ENCODE results near the gene GNG4.
A peak's percentile ranks its signal among the peaks of the same experiment; 100 is the strongest.

GNG4 gene

DNA sequence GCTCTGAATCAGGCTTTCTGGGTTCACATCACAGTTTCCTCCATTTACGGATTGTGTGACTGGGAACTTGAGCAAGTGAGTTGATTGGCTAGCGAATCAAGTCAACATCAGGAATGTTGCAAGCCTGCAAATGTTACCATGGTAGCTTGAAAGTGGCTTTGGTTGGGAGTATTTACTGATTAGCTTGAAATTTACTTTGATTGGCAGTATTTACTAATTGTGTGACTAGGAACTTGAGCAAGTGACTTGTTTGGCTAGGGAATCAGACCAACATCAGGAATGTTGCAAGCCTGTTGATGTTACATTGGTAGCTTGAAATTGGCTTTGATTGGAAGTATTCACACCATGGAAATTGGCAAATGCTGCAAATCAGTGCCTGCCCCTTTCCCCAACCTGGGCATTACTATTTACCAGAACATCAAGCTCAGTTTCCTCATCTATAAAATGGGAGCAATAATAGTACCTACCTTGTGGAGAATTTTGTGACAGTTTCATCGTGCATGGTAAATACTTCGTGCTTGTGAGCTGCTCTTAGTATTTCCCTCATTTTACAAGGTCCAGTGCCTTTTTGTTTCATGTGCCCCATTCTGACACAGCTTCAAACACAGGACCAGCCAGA, 122.3 kb downstream of the GNG4 start:
- no peak for DNase-seq

DNA sequence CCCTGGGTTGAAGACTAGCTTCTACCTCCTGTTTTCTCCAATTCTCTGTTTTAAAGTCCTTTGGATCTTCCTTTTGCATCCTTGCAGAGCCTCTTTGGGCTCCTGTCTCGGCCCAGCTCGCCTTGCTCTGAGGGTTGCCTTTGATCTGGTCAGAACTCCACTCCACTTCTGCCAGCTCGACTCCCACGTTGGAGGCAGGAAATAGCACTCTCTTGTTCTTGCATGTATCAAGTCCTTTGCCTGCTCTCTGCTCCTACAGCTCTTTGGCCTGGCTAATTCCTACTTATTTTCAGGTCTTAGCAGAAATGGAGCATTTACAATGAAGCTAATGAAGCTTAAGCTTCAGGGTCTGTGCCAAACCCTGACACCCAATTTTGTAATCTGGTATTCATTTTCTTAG, 124.3 kb downstream of the GNG4 start:
- DNase-seq = no peak

DNA sequence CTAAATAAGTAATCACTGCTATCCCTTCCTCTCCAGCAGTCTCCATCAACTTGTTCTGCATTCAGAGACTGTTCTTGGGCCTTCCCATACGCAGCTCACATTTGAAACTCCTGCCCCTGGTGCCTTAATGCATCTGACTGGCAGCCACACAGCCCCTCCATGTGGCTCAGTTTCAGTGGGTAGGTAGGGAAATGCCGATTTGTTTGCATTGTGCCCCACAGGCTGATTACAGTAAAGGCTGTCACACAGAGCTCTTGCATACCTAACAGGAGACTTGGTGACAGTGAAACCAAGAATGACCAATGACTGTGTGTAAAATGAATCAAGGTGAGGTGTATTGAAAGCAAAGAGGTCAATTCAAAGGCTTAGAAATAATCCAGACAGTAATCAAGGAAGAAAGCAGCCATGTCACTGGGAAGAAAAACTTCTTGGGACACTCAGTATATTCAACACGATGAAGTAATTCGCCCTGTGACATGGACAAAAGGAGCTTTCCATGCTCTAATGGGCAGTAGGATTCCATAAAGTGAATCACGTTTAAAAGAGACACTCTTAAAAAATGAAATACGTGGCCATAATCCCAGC, 132.6 kb downstream of the GNG4 start:
- no peak for DNase-seq

DNA sequence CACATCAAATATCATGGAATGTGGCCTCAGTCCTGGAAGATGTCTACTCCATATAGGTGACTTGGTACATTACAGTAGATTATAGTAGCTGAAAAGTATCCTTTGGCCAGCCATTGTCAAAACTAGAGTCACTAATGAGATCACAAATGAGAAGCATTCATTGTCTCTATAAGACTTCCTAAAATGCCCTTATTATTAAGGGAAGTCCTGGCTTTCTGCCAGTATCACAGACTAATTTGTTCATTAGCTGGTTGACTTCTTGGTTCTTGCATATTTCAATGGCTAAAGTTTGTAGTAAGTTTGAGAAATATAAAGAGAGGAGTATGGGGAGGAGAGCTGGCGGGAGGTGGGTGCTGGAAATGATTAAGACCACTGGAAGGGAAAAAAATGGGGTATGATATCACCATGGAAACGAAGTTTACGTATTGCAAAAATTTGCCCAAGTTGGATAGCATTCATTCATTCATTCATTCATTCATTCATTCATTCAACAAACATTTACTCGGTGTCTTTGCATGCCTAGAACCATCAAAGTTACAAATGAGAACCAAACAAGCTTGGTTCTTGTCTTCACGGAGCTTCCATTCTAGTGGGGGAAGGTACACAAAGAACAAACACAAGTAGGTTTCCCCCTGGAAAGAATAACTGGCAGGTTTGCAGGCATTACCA, 133.6 kb downstream of the GNG4 start:
- no peak for DNase-seq

DNA sequence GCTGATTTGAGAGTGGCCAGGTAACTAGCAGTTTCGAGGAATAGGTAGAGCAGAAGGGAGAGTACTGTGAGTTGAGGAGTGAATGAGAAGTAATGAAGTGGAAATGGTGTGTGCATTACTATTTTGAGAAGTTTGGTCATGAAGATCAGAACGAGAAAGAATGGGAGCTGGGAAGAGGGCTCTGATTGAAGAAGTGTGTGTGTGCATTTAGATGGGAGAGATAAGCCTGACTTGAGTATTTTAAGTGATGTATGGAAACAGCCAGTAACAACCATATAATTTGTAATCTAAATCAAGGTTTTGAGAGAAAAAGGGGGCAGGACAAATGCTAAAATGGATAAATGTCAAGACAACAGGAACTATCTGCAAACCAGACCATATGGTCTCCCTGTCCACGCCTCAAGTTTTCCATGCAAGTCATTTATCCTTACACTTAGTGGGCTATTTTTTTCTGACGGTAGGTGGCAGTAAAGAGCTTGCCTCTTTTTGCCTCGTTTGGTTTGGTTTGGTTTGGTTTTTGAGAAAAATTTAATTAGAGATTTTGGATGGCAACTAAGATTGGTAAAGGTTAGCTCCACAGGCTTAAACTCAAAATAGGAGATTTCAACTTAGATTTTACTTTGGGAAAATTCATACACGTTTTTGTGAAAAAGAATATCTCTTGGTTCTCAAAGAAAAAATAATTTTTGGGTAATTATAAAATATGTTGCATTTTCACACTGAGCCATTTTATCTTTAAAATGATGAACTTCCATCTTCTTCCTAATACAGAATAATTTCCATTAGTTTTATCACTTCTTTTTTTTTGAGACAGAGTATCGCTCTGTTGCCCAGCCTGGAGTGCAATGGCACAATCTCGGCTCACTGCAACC, 135.9 kb downstream of the GNG4 start:
- peak; percentile 73 for DNase-seq

DNA sequence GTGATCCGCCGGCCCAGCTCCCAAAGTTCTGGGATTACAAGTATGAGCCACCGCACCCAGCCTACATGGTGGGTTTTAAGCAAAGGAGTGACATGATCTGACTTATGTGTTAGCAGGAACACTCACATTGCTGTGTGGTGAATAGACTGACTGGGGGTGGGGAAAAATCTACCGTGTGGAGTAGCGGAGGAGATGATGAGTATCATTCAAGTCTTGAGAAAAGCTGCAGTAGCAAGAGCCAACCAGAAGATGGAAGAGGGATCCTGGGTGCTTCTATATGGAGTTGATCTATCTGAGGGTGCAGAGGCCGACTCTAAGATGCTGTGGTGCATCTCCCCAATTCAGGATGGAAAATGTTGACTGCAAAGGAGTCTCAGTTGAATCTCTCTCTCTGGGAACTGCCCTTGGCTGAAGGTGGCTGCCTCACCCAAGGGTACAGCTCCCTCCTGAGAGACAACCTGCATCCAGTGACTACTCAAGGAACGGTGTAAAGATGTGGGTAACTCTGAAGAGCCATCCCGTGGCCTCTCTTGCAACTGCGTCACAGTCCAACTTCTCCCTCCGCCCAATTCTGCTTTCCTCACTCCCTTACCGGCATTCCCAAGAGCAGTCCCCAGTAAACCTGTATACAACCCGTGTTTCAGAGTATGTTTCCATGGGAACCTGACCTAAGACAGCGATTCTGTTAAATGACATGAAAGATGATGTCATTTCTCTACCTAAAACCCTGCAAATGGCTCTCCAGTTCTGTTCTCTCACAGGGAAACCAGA, 137.9 kb downstream of the GNG4 start:
- DNase-seq = peak; percentile 67

DNA sequence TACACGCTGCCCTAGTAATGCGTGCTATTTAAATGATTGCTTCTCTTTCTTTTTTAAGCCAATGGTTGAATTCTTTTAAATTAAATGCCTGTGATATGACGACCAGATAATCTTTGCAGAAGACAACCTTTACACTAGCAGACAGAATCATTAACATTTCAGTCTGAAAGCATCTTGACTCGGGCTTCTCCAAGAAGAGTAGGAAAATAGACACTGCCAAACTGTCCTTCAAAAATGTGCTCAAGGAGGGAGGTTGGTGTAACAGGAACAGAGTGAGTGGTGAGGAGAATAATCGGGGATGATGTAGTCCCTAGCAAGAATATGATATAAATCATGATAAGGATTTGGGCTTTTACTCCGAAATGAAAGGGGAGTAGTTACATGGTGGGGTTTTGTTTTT, 138.8 kb downstream of the GNG4 start:
- DNase-seq = no peak

DNA sequence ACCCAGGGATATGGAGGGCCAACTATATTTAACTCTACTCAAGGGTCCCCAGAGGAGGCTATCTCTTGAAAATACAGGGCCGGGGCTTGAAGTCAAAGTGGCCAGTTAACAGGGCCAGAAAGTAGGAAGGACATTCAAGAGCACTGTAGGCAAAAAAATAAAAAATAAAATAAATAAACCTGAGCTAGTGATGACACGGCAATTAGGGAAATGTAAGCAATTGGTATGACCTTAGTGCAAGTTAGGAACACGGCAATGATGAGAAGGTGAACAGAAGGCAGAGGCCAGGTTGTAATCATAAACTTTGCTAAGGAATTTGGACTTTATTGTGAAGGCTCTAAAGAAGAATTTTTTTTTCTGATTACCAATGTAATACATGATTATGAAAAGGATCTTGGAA, 142.0 kb downstream of the GNG4 start:
- DNase-seq = no peak

DNA sequence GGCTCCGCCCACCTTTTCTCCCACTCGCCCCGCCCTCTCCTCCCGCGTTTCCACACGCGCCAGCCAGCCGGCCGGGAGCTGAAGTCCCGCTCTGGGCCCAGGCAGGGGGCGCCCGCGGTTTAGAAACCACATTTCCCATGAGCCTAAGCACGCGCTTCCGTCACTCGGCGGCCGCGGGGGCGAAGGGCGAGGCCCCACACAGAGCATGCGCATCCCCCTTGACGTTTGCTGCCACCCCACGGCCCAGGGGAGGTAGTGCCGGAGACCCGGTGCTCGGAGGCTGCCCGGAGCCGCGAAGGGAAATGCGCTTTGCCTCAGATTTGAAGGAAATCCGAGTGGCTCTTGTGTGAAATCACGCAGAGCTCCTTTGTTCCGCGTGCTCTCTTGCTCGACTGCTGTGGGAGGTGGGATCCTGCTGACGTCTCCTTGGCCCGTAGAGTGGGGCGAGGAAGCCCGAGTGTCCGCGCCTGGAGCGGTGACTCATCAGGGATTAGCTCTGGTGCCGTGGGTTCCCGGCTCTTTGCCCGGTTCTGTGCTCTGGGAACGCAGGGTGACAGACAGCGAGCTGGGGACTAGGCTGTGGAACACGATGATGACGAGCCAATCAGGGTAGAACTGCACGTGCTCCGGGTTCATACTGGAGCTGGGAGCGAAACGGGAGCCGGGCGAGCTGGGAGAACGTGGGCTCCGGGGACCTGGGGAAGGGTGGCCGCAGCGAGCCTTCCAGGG, 144.9 kb downstream of the GNG4 start:
- DNase-seq = peak; percentile 98

DNA sequence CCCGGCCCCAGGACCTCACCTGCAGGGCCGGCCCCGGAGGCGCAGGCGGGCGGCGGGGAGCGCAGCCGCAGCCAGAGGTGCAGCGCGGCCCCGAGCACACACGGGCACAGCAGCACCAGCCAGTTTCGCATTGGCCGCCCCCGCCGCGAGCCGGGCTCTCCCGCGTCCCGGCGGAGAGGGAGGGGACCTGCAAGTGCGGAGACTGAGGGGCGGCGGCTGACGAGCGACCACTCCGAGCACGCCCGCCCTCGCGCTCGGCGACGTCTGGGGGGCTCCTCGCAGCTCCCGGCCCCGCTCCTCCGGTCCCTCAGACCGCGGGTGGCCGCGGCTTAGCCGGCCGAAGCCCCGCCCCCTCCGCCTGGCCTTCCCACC, 145.5 kb downstream of the GNG4 start, which contains the start of gene B3GALNT2:
B3GALNT2 (minus strand) TSS at position 331 of the 372 bp plus-strand sequence; CDS start at position 131, 200 bp downstream.
- no peak for DNase-seq

DNA sequence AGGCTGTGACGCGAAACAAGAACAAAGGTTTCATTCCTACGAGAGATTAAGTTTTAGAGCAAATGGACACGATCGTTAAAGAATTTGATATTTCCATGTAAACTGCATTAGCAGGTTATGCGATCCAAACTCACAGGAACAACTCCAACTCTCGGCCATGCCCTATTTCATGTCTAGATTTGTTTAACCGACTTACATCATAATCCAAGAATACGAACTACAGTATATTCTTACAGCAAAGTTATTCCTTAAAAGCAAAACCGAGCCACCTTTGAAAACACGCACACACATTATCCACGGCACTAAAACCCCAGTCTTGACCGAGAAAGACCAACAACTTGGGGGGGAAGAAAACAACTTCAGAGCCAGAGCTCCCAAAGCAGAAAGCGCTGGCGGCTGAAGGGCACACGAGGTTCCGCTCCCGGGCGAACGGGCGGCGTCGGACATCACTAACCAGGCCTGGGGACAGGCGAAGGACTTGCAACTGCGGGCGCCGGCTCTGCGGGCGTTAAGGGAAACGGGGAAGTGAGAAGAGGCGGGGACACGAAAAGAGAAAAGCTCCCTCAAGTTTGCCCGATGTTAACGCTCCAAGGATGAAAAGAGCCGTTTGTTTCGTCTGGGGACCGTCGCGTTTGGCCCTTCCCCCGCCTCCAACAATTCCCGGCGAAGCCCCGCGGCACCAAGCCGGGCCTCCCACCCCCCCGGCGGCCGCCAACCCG, 146.0 kb downstream of the GNG4 start:
- DNase-seq = peak; percentile 52

DNA sequence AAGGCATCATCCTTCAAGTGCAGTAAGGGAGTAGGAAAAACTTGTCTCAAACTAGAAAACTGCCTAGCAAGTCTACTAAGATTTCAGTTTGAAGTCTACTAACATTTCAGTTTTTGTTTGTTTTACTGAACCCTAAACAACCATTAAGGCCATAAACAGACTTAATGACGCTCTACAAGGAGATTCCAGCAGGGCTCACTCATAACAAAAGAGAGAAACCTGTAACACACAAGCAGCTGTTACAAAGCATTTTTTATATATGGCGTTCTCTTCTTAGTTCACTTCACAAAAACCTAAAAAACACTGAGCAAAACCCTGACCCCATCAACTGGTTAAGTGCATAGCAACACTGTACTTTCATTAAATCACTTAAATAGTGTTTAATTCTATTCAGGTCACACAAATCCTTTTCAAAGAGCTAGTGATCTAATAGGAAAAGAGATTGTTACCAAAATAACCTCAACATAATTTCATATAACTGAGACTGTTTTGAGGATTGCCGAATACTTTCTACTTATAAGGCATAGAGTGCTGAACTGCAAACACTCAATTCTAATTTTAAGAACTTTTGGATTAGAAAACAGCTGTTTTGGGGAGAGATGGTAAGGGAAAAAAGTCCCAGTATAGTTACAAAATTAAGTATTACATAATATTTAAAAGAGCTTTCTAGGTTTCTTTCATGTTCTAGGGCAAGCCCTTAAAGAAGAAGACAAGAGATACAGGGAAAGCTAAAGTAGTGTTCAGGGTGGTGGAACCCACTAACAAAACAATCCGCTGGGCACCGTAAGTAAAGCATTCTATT, 146.8 kb downstream of the GNG4 start:
- DNase-seq = no peak

DNA sequence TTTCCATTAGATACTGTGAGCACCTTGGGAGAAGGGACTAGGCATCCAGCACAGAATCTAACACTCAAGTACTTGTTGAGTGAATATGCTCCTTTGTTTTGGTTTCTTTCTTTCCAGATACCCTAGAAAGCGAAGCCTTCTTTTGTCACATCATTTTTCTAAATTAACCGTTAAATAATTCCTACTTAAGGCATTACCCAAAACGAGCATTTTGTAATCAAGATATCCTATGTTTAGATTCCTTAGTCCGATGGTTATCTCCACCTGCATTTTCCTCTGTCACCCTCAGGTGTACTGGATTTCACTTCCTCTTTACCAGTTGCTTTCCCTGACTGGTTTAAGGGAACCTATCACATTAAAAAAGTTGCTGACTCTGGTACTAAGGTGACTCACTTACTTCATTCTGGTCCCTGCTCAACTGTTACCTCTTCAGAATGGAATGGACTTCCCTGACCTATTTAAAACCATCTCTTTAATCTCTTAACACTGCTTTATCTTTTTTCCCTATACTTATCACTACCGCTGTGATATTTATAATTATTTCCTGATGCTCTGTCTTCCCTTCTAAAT, 148.5 kb downstream of the GNG4 start:
- DNase-seq = peak; percentile 16
